SIG-M5 (cell line): Measurements from ENCODE around the gene FAM53B.
"Not testable (repeated sequence)": the region's sequence is repeated elsewhere in the genome, so short reads cannot be mapped to it uniquely, and the experiment has no call there.

Experiments
- DNase-seq: peaks from one replicate; lab custom pipeline; 2025; lab: John Stamatoyannopoulos, UW

Gene FAM53B, protein sequence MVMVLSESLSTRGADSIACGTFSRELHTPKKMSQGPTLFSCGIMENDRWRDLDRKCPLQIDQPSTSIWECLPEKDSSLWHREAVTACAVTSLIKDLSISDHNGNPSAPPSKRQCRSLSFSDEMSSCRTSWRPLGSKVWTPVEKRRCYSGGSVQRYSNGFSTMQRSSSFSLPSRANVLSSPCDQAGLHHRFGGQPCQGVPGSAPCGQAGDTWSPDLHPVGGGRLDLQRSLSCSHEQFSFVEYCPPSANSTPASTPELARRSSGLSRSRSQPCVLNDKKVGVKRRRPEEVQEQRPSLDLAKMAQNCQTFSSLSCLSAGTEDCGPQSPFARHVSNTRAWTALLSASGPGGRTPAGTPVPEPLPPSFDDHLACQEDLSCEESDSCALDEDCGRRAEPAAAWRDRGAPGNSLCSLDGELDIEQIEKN

DNA sequence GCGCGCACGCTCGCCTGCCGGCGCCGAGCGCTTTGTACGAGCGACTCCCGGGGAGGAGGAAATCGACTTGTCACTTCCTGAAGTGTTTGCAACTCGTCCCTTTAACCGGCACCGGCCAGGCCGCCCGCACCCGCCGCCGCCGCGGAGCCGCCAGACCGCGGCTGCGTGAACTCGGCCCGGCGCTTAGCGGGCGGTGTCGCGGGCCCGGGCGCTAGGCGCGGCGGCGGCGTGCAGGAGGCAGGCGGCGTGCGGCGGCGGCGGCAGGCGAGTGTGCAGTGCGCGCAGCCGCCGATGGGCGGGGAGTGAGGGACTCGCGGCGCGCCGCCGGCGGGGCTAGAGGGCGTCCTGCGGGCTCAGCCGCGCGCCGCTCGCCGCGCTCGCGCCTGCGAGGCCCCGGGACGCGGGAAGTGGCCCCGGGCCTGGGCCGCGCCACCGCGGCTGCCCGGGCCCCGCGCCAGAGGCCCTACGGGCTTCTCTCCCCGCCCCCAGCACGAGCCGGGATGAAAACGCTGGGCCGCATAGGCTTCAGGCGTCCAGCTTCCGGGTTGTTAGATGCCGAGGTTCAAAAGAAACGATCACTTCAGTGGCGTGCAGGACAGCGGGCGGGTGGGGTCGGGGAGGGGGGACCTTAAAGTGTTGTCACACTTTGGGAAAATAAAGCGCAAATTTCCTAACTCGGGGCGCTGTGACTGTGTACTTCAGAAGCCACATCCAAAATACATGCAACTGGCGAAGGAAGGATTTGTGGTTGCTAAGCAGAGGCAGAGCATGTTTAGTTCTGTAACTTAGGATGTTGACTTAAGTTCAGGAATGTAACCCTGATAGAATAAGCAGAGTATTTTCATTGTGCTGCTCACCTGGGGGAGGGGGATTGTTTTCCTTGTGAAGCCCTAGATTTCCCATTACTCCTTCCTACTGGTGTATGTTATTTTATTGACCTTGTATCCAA is at the start of gene FAM53B:
TSS of gene FAM53B (minus strand) at position 277 of the 949 bp plus-strand sequence. CDS start 37,665 bp downstream, outside the sequence.
- DNase-seq: no peak

DNA sequence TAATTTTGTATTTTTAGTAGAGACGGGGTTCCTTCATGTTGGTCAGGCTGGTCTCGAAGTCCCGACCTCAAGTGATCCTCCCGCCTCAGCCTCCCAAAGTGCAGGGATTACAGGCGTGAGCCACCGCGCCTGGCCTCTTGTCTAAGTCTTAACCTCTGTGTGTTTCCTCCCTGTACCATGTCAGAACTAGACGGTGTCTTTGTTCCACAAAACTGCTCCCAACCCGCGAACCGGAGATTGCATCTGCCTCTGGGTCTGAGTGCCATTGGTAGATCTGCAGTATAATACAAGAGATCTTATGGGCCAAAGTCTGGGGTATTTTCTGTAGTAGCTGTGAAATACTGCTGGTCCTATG is 48.8 kb upstream of the FAM53B start:
- no peak for DNase-seq

DNA sequence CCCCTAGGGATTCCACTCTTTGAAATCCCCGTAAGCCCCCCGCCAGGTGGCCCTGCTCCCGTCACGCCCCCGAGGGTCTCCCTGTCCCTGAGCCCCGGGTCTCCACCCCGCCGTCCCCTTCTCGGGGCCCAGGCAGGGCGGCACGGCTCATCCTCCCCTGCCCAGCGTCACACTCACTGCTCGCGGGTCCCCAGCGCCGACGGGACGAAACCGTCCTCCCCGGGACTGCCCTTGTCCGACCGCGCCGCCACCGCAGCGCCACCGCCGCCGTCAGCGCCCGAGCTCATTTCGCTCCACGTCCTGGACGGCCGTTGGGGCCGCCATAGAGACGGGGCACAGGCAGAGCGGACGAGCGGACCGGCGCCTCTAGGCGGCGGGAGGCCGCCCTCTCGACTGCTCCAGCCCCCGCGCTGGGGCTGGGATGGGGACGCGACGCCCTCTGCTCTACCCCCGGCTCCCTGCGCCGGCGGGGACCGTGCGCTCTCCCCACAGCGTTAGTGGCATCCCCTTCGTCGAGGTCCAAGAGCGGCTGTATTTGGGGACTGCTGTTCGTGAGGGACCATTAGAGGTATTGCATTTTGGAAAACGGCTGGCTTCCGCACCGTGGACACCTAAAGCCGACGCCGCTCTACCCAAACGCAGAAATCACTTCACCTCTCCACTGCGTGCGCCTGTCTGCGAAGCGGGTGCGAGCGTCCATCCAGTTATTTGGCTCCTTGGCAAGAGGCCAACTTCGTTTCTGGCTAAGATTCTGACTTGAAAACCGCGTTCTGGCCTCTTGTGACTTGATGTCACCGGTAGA is 47.6 kb upstream of the FAM53B start, which contains the start of gene EEF1AKMT2:
TSS of gene EEF1AKMT2 (minus strand) at position 341 of the 802 bp plus-strand sequence. CDS start at position 287, 54 bp downstream.
- peak; percentile 2 for DNase-seq

DNA sequence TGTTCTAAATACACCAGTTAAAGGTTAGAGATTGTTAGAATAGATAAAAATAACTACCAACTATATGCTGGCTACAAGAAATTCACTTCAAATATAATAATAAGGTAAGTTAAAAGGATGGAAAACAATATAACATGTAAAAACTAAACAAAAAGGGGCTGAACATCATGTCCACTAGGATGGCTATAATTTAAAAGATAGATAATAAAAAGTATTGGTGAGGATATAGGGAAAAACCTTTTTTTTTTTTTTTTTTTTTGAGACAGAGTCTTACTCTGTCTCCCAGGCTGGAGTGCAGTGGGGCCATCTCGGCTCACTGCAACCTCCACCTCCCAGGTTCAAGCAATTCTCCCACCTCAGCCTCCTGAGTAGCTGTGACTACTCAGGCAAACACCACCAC is 38.7 kb upstream of the FAM53B start:
- not testable (repeated sequence) for DNase-seq

DNA sequence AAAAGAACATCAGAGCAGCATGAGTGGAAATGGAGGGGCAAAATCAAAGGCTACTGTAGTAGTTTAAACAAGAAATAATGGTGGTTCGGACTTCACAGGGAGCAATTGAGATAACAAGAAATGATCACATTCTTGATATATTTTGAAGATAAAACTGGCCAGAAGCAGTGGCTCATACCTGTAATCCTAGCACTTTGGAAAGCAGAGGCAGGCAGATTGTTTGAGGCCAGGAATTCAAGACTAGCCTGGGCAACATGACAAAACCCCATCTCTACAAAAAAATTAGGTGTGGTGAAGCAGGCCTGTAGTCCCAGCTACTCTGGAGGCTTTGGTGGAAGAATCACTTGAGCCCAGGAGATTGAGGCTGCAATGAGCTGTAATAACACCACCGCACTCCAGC is 24.6 kb upstream of the FAM53B start:
- DNase-seq: no peak

DNA sequence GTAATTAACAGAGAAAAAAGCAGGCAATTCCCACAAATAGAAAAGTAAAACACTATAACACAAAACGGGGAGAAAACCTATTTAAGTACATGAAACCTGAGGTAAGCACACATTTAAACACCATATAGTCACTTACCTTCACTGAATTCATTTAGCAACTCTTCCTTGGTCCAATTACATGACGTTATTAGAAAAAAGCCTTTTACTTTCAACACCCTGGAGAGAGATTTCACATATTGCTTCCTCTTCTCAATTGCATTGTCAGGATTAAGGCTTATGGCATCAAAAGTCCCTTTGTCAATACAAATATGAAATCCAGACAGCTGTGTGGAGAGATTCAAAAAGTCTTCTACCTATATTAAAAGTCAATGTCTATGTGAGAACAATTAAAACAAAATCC is 21.1 kb upstream of the FAM53B start:
- no peak for DNase-seq

DNA sequence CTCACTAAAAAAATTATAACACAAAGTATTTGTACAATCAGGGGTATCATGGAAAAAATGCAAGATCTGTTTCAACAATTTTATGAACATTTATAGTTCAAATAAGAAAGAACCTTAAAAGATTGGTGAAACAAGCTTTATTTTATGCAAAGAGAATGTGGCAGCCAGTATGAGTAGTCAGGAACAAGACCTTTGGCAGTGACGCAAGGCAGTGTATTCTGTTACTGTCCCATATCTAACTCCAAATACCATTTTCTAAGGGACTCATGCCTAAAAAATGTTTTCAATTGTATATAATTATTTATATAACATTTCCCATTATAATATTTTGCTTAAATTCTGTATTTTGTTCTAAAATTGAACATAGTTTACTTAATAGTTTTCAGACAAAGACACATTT is 19.1 kb upstream of the FAM53B start:
- no peak for DNase-seq

DNA sequence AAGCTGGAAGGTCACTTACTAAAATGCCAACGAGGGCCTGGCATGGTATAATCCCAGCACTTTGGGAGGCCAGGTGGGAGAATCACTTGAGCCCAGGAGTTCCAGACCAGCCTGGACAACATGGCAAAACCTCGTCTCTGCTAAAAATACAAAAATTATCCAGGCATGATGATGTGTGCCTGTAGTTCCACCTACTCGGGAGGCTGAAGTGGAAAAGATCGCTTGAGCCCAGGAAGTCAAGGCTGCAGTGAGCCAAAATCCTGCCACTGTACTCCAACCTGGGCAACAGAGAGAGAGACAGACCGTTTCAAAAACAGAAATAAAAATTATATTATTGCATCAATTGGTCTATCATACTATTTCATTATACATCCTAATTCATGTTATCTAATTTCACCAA is 18.1 kb upstream of the FAM53B start:
- no peak for DNase-seq

DNA sequence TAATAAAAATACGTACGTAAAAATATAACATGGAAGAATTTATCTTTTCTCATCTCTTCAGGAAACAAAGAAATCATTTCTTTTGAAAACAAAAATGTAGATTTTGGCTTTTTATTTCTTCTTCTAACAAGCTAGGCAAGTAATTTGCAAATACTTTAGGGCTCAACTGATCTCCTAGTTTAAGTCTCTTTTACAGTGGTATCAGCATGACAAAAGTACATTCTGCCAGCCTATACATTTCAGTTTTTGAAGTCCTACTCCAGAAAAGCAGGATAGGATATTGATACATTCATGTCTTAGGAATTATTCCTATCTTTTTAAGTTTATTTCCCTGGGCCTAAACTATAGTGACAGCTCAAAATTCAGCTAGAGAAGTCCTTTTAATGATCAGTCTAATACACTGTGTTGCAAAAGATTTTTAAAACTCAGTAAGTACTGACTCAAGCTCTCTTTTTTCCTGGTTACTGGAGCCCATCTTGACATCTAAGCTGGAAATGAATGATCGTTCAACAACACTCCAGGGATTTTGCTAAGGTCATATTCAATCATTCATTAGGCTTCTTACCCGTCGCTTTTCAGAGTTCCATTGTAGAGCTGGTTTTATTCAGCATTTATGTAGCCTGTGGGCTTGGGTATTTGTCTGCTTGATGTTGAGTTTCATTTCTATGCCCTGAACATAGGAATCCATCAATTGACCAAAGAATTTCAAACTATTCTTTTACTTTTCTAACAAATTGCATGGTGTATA is 12.2 kb upstream of the FAM53B start:
- DNase-seq: no peak

DNA sequence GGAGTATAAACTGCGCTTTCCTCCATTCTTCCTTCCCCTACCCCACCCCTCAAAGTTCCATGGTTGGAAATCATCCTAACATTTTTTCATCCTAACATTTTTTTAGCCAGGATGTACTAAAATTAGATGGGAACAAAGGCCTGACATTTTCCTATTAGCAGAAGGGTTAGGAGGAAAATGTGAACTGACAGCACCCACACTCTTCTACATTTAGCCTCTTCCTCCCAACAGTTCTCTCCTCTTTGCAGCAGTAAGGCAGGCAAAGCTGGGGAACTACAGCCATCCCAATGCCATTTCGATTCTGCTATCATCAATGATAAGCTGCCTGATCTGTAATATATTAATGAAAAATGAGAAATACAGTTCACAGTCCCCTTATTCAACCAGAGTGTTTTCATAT is 11.4 kb upstream of the FAM53B start:
- DNase-seq: no peak

DNA sequence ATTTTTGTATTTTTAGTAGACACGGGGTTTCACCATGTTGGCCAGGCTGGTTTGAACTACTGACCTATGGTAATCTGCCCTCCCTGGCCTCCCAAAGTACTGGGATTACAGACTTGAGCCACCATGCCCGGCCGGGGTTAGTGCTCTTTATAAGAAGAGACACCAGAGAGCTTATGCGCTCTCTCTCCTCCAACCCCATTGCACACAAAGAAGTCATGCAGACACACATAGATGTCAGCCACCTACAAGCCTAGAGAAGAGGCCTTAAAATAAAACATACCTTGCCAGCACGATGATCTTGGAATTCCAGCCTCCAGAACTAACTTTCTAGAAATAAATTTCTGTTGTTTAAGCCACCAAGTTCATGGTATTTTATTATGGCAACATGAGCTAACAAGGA is 10.0 kb upstream of the FAM53B start:
- DNase-seq: no peak

DNA sequence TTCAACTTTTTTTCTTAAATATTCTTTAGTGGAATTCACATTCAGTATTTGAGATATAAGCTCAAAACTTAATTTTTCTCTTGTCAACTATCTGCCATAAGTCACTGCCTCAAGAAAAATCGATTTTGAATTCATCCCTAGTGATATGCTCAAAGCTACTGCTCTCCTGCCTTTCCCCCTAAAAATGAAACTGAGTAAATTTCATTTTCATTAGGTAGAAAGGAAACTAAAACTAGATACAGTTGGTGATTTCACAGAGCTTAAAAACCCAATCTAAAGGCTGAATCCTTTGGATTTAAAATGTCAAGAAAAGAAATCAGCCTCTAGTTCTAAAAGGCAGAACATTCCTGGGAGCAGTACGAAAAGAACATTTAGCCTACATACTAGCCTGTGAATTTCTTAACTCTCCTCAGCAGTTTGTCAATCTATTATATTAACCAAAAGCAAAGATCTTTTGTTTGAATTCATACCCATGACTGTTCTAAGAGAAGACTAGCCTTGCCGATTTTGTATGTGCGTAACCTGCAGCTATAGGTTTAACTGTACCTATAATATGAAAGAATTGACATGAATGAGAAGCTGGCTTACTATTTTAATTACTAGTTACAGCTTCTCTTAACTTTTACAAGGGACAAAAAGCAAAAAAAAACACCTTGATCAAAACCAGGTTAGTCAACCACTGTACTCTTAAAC is 4.9 kb upstream of the FAM53B start:
- no peak for DNase-seq

DNA sequence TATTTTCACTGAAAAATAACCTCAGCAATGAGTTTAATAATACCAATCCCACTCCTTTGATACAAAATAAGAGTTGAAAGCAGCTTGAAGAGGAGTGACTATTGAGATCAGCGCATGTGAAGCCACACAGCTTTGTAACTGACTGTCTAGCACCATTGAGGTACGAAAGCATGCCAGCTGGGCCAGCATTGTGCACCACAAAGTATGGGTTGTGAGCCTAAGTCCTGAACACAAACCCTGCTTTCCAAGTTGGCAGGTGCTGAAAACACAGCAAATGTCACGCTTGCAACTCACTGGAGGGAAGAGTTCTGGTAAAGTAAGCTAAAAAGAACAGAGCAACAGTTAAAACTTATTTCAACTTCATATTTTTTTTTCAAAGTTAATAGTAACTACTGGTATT is 4.0 kb upstream of the FAM53B start:
- no peak for DNase-seq

DNA sequence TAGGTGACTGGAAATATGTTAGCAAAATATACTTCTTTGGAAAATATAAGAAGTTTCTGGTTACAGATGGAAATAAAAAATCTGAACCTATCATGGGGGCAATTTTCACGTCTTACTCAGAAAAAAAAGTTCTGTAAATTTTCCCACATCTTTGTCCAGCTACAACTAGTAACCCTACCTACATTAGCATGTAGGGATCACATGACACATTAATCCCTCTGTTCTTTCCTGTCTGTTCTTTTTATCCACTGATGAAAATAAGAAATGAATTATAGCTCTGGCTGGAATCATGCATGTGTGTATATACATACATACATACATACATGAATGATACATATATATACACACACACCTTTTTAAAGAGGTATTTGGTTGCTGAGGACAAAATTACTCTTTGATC is 3.6 kb upstream of the FAM53B start:
- DNase-seq: no peak

DNA sequence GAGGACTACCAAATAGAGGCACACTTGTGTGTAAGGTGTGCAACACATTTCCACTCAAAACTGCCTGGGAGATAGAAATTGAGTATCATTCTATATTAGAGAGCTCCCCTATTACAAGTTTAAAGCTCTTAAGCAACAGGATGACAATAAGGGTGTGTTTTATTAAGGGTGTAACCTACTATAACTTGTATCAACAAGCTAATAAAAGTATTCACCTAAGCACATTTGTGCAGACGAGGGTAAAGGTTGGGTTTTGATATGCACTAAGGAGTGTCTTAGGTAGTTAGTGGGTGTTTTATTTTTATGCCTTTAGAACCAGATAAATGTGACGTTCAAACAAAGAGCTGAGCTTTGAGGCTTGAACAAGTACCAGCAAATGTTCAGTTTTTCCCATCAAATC is 2.8 kb upstream of the FAM53B start:
- no peak for DNase-seq

DNA sequence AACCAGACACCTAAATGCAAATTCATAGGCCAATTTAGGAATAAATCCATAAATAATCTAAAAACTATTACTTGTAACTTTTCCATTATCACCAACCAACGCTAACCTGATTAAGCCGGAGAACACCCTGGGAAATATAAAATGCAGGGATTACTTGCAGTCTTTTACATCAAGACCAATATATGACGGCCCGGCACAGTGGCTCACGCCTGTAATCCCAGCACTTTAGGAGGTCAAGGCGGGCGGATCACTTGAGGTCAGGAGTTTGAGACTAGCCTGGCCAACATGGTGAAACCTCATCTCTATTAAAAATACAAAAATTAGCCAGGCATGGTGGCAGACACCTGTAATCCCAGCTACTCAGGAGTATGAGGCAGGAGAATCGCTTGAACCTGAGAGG is 2.3 kb upstream of the FAM53B start:
- not testable (repeated sequence) for DNase-seq

DNA sequence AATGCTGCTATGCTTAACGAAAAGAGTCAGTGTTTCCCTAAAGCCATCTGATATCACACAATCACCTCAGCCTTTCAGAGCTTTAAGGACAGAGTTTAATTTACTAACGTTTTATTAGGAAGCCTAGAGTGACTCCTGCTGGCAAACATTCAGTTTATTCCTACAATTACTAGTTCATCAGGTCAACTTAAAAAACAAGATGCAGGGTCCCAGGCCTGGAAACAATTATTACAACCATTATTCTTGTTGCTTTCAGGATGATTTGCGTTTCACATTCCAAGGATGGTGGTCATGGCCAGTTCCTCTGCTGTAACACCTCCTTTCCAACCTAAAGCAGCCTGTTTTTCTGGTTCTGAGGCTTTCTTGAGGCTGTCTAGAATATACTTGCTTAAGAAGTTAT is 1.5 kb upstream of the FAM53B start:
- no peak for DNase-seq

DNA sequence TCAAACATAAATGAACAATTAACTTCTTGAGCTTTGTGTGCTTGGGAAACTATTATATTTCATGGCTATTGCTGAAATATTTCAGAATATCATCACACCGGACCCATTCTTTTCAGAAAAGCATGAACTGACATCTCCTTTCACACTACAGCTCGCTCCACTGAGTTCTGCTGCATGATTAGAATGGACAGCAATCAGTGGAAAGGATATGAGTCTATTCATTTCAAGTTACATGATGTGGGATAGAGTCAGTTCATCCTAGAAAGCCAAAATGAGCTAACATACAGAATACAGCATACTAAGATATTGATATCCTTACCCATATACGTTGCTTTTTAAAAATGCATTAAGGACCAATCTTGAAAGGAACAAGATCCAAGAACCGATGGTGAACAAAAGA is 1.1 kb upstream of the FAM53B start:
- DNase-seq: no peak

DNA sequence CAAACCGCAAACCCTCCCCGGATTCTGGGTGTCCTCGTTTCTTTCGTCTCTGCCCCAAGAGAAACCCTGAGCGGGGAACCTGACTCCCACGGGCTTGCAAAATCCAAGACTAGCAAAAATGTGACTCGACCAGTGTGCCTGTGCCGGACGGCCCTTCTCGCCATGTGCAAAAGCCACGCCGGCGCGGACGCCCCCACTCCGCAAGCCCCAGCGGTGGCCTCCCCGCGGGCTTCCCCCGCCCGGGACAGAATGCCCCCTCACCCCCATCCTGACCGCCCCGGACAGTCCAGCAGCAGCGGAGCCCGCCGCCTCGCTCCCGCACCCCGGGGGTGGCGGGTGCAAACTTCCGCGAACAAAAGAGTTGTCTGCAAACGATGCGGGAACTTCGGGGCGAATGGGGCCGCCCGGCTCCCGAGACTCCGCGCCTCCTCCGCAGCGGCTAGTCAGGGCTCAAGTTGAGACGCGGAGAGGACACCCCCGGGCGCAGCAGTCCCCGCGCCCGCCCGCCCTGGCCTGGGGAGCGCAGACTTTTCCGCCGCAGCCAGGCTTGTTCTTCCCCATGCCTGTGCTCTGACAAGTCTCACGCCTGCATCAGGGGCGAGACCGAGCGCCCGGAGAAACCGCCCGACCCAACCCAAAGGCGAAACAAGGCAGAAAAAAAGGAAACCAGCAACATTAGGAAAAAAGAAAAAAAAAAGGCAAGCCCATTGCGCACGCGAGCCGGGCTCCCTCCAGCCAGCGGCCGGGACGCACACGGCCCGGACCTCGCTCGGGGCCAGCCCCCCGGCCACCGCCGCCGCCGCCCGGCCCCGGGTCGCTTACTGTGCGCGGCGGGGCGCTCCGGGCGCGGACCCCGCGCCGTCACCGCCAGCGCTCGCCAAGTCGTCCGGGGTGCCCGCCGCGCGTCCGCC is 732 bp downstream of the FAM53B start:
- DNase-seq: no peak
